ENCODE results near the gene MAN1C1.

Gene MAN1C1

GRCh38 chr1:25765136-25765922 lies 148.7 kb downstream of the MAN1C1 start:
- no peak for DNase-seq (ENCODE audit: low spot score)

- no peak for DNase-seq (ENCODE audit: low spot score)
Observed at GRCh38 chr1:25765923-25766589, 149.5 kb downstream of the MAN1C1 start.

- DNase-seq (ENCODE audit: low spot score) = no peak
Observed at GRCh38 chr1:25766721-25767436, 150.3 kb downstream of the MAN1C1 start.

GRCh38 chr1:25767437-25767770 lies 150.8 kb downstream of the MAN1C1 start:
- no peak for DNase-seq (ENCODE audit: low spot score)

- no peak for DNase-seq (ENCODE audit: low spot score)
Observed at GRCh38 chr1:25768999-25769398, 152.4 kb downstream of the MAN1C1 start.

- DNase-seq (ENCODE audit: low spot score) = no peak
Observed at GRCh38 chr1:25769625-25770383, 153.2 kb downstream of the MAN1C1 start.

- no peak for DNase-seq (ENCODE audit: low spot score)
Observed at GRCh38 chr1:25770541-25771220, 154.1 kb downstream of the MAN1C1 start.

- no peak for DNase-seq (ENCODE audit: low spot score)
Observed at GRCh38 chr1:25771221-25772114, 154.9 kb downstream of the MAN1C1 start.

- no peak for DNase-seq (ENCODE audit: low spot score)
Observed at GRCh38 chr1:25772164-25772563, 155.6 kb downstream of the MAN1C1 start.

GRCh38 chr1:25772692-25773245 lies 156.2 kb downstream of the MAN1C1 start:
- DNase-seq (ENCODE audit: low spot score) = no peak

- no peak for DNase-seq (ENCODE audit: low spot score)
Observed at GRCh38 chr1:25773441-25774125, 157.0 kb downstream of the MAN1C1 start.

- DNase-seq (ENCODE audit: low spot score) = no peak
Observed at GRCh38 chr1:25774206-25774803, 157.7 kb downstream of the MAN1C1 start.

- DNase-seq (ENCODE audit: low spot score) = no peak
Observed at GRCh38 chr1:25774921-25775771, 158.6 kb downstream of the MAN1C1 start.

GRCh38 chr1:25779388-25779787 lies 162.8 kb downstream of the MAN1C1 start:
- no peak for DNase-seq (ENCODE audit: low spot score)

GRCh38 chr1:25779894-25780293 lies 163.3 kb downstream of the MAN1C1 start:
- no peak for DNase-seq (ENCODE audit: low spot score)

GRCh38 chr1:25780318-25781129 lies 163.9 kb downstream of the MAN1C1 start:
- DNase-seq (ENCODE audit: low spot score) = no peak

- DNase-seq (ENCODE audit: low spot score) = no peak
Observed at GRCh38 chr1:25781130-25781433, 164.5 kb downstream of the MAN1C1 start.
